PC-3 (cell line): ENCODE measurements around the gene KHDC1. TPM values are rescaled to one million over a fixed set of nuclear protein-coding genes. Genes with fewer than 3 reads are reported as not detected.
"Not testable (repeated sequence)": the region's sequence is repeated elsewhere in the genome, so short reads cannot be mapped to it uniquely, and the experiment has no call there.

Experiments used
- ATAC-seq: fragments of 200-7000 bp; cut with Tn5 transposase; 2 replicates; pipeline ENCODE4 v1.9.1; 2020; ENCODE audit warnings: mild to moderate bottlenecking, moderate library complexity
- BruUV-seq: library from RNA; stranded (reverse); fragments of 400-500 nt; replicated peaks from 2 replicates; lab custom pipeline; 2021; lab: Mats Ljungman, UMichigan
- CTCF ChIA-PET: fragments of 300-600 bp; sonication (Branson Sonifier 250); formaldehyde crosslinking; loops from one replicate; lab custom pipeline; 2022; ENCODE audit warnings: antibody characterized with exemption; lab: Charles Lee
- POLR2A ChIA-PET: fragments of 300-600 bp; sonication (Branson Sonifier 250); formaldehyde crosslinking; loops from one replicate; lab custom pipeline; 2022; ENCODE audit warnings: antibody characterized with exemption; ENCODE audit not compliant: unreplicated experiment; lab: Charles Lee
- DNase-seq: peaks from one replicate; pipeline ENCODE4 v3.0.0-alpha.2; 2015
- H2AFZ ChIP-seq: fragments of 300-600 bp; sonication (generic); 2 replicates; pipeline ENCODE4 v1.6.0; 2016; ENCODE audit warnings: antibody characterized with exemption, low read length
- H3F3A ChIP-seq: fragments of 300-600 bp; sonication (generic); one replicate; pipeline ENCODE4 v1.6.0; 2017; ENCODE audit warnings: antibody characterized with exemption, low read length, control low read depth, mild to moderate bottlenecking; ENCODE audit not compliant: unreplicated experiment
- H3K27ac ChIP-seq: fragments of 300-600 bp; sonication (generic); 2 replicates; pipeline ENCODE4 v1.5.1; 2016; ENCODE audit warnings: mild to moderate bottlenecking, low read length
- H3K27me3 ChIP-seq: fragments of 300-600 bp; sonication (generic); 2 replicates; pipeline ENCODE4 v1.6.1; 2016; ENCODE audit warnings: low read length, mixed read lengths
- H3K36me3 ChIP-seq: fragments of 300-600 bp; sonication (generic); 2 replicates; pipeline ENCODE4 v1.6.1; 2016; ENCODE audit warnings: low read depth, mixed run types, low read length, mixed read lengths
- H3K4me1 ChIP-seq: fragments of 300-600 bp; sonication (generic); 2 replicates; pipeline ENCODE4 v1.5.1; 2016; ENCODE audit warnings: low read length; ENCODE audit not compliant: insufficient read depth
- H3K4me2 ChIP-seq: fragments of 300-600 bp; sonication (generic); 2 replicates; pipeline ENCODE4 v1.6.0; 2016; ENCODE audit warnings: low read length
- H3K4me3 ChIP-seq: fragments of 300-600 bp; sonication (generic); 2 replicates; pipeline ENCODE4 v1.5.1; 2016; ENCODE audit warnings: mild to moderate bottlenecking, low read length, mixed read lengths
- H3K79me2 ChIP-seq: fragments of 300-600 bp; sonication (generic); 2 replicates; pipeline ENCODE4 v1.6.1; 2017; ENCODE audit warnings: low read length, mixed read lengths
- H3K9ac ChIP-seq: fragments of 300-600 bp; sonication (generic); 2 replicates; pipeline ENCODE4 v1.6.0; 2016; ENCODE audit warnings: mild to moderate bottlenecking, low read length
- H3K9me2 ChIP-seq: fragments of 300-600 bp; sonication (generic); replicated peaks from 2 replicates; pipeline ENCODE4 v1.6.1; 2016; ENCODE audit warnings: mixed run types, low read length, mixed read lengths
- H3K9me3 ChIP-seq: fragments of 300-600 bp; sonication (generic); 2 replicates; pipeline ENCODE4 v1.6.1; 2016; ENCODE audit warnings: low read length, mixed read lengths
- H4K20me1 ChIP-seq: fragments of 300-600 bp; sonication (generic); 2 replicates; pipeline ENCODE4 v1.6.1; 2016; ENCODE audit warnings: low read length, mixed read lengths
- EZH2 ChIP-seq: fragments of 300-600 bp; sonication (generic); IDR thresholded peaks from one replicate; pipeline ENCODE4 v1.6.1; 2017; ENCODE audit warnings: antibody characterized with exemption, mild to moderate bottlenecking, low read length; ENCODE audit not compliant: unreplicated experiment
- EZH2phosphoT487 ChIP-seq: fragments of 300-600 bp; sonication (generic); IDR thresholded peaks from 2 replicates; pipeline ENCODE4 v1.6.1; 2018; ENCODE audit warnings: mild to moderate bottlenecking, antibody characterized with exemption, low read length, borderline replicate concordance
- intact Hi-C: fragments of 100-400 bp; cut with micrococcal nuclease; formaldehyde crosslinking; loops from 2 replicates; pipeline ENCODE4 v1.9.0; 2023
- total RNA-seq: library from RNA; depleted of rRNA; stranded (reverse); fragments of >200 nt; gene quantifications from 2 replicates; pipeline ENCODE4 v1.2.3, GENCODE V29; 2014
- TF ChIP-seq, protein P1 (sequence below): fragments of 300-600 bp; sonication (generic); conservative IDR thresholded peaks from 2 replicates; pipeline ENCODE4 v1.5.1; 2017; ENCODE audit warnings: antibody characterized with exemption, low read depth, mild to moderate bottlenecking, low read length

Gene KHDC1
- total RNA-seq, 1 experiment from 2014 or later: 7.9 TPM

DNA sequence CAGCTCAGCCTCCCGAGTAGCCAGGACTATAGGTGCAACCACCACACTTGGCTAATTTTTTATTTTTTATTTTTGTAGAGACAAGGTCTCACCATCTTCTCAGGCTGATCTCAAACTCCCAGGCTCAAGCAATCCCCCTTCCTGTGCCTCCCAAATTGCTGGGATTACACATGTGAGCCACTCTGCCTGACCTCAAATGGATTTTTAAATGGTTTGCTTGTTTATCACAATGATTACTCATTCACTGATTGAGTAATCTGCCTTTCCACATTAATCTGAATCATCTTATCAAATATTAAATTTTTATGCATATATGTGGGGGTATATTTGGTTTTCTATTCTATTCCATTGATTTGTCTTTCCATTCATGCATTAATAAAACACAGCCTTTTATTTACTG is 28.3 kb downstream of the KHDC1 start:
- intact Hi-C loops: loop anchor here (1.0 to 5.0 kb wide), 2 partner anchors 53 to 152 kb away; no protein-coding TSS in a partner anchor
- TF ChIP-seq, protein P1, sequence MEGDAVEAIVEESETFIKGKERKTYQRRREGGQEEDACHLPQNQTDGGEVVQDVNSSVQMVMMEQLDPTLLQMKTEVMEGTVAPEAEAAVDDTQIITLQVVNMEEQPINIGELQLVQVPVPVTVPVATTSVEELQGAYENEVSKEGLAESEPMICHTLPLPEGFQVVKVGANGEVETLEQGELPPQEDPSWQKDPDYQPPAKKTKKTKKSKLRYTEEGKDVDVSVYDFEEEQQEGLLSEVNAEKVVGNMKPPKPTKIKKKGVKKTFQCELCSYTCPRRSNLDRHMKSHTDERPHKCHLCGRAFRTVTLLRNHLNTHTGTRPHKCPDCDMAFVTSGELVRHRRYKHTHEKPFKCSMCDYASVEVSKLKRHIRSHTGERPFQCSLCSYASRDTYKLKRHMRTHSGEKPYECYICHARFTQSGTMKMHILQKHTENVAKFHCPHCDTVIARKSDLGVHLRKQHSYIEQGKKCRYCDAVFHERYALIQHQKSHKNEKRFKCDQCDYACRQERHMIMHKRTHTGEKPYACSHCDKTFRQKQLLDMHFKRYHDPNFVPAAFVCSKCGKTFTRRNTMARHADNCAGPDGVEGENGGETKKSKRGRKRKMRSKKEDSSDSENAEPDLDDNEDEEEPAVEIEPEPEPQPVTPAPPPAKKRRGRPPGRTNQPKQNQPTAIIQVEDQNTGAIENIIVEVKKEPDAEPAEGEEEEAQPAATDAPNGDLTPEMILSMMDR: no peak
- no peak for TF ChIP-seq EZH2phosphoT487
- no peak for TF ChIP-seq EZH2
- H3K9ac ChIP-seq: peak overlapping the region; percentile 80
- no peaks in the 10 kb centered on the region for H3K36me3 ChIP-seq
- H3K9me3 ChIP-seq: no peaks in the 10 kb centered on the region
- CTCF ChIA-PET: no interaction called here
- H2AFZ ChIP-seq: no peak overlapping the region
- H3K27me3 ChIP-seq: no peaks in the 10 kb centered on the region
- H3K9me2 ChIP-seq: no peaks in the 10 kb centered on the region
- no peaks in the 10 kb centered on the region for H4K20me1 ChIP-seq
- H3F3A ChIP-seq: peaks cover 9% of the 10 kb centered on the region
- H3K4me2 ChIP-seq: peak overlapping the region; percentile 71
- peak overlapping the region; percentile 100 for H3K27ac ChIP-seq
- H3K4me1 ChIP-seq: peaks cover 52% of the 10 kb centered on the region
- no TSS peak for BruUV-seq
- peak; percentile 84 for DNase-seq
- peak; percentile 59 for ATAC-seq
- H3K4me3 ChIP-seq: 0 out of 2 replicates have a peak overlapping the region, but pooled peaks have one; percentile 27
- H3K79me2 ChIP-seq: no peaks in the 10 kb centered on the region
- POLR2A ChIA-PET: no interaction called here

DNA sequence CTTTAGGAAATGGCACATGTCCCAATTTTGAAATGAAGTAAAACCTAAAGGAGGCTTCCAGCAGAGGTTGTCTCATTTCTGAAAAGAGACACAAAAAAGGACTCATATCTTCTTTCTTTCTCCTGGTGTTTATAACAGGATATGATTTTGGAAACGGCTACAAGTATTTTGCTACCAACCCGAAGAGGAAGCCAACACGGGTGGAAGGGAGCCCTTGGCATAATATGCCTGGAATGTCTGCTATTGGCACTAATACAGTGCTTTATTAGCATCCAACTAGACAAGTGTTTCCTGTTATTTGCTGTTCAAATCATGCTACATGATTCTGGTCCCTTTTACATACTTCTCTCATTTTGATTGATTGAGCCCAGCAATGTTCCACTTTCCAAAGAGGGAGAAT is 29.0 kb downstream of the KHDC1 start:
- H4K20me1 ChIP-seq, H3K36me3 ChIP-seq, CTCF ChIA-PET, H3K27me3 ChIP-seq, POLR2A ChIA-PET, H2AFZ ChIP-seq, H3F3A ChIP-seq, H3K79me2 ChIP-seq, H3K9me3 ChIP-seq, BruUV-seq, H3K9me2 ChIP-seq: not testable (repeated sequence)
- intact Hi-C loops: loop anchor here (1.0 to 5.0 kb wide), 2 partner anchors 53 to 152 kb away; no protein-coding TSS in a partner anchor
- Histone ChIP-seq H3K27ac (peak overlapping the region; percentile 100), H3K4me1 (peaks cover 52% of the 10 kb centered on the region), H3K9ac (peak overlapping the region; percentile 80), H3K4me2 (peak overlapping the region; percentile 71), H3K4me3 (0 out of 2 replicates have a peak overlapping the region, but pooled peaks have one; percentile 27)
- peak; percentile 75 for DNase-seq
- ATAC-seq: peak; percentile 42

DNA sequence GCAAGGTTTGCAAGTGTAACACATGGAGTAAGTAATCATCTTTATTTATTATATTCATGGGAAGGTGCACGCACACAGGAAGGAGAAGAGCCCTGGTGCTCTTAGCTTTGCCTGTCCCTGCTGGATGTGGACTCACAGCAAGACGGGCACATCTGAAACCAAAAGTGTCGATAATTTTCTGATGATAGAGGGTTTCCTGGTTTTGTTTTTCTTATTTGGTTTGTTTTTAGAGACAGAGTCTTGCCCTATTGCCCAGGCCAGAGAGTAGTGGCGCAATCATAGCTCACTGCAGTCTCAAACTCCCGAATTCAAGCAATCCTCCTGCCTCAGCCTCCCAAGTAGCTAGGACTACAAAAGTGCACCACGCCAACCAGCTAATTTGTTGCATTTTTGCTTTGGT is 29.9 kb downstream of the KHDC1 start:
- BruUV-seq: no TSS peak
- Histone ChIP-seq H3K4me3 (no peak overlapping the region), H3K9me3 (no peaks in the 10 kb centered on the region), H3K27me3 (no peaks in the 10 kb centered on the region), H3K9me2 (no peaks in the 10 kb centered on the region), H3K9ac (peak overlapping the region; percentile 80; the same call in 1 of the 2 replicates), H4K20me1 (no peaks in the 10 kb centered on the region), H3K79me2 (no peaks in the 10 kb centered on the region), H3K4me2 (peak overlapping the region; percentile 71; the same call in 1 of the 2 replicates), H3K36me3 (no peaks in the 10 kb centered on the region), H3K27ac (peak overlapping the region; percentile 100), H3K4me1 (peaks cover 52% of the 10 kb centered on the region), H2AFZ (no peak overlapping the region), H3F3A (peaks cover 9% of the 10 kb centered on the region)
- ATAC-seq (no peak), DNase-seq (no peak)
- ChIA-PET POLR2A (no interaction called here), CTCF (no interaction called here)
- TF ChIP-seq, protein P1: no peak
- TF ChIP-seq EZH2 (no peak), EZH2phosphoT487 (no peak)
- intact Hi-C loops: loop anchor here (5.0 kb wide), 1 partner anchor 151 kb away; no protein-coding TSS in a partner anchor
